ENCODE data around the gene MGLL. TPM values are rescaled to one million over a fixed set of nuclear protein-coding genes. Genes with fewer than 3 reads are reported as not detected.

Gene MGLL
- total RNA-seq, 4 donors from 2014 or later: 58.9 to 129 (median 96.3) TPM

DNA sequence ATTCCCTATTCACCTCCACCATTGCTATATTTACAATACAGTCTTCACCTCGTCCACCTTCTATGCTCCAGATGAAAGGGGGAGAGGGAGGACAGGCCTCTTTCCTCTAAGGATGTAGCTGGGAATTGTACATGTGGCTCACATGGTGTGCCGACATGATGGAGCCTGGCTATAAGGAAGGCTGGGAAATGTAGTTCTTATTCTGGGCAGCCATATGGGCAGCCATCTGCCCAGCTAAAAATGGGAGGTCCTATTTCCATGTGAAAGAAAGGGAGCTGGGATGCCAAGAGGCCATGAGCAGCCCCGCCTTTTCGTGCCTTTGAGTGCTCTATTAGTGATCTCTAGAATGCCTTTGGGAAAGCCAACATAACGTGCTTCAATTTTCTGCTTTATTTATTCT, 27.1 kb upstream of the MGLL start:
- ATAC-seq (ENCODE audit: low FRiP score) (no peak), DNase-seq (ENCODE audit: low spot score) (no peak)
- TF ChIP-seq, protein P1, sequence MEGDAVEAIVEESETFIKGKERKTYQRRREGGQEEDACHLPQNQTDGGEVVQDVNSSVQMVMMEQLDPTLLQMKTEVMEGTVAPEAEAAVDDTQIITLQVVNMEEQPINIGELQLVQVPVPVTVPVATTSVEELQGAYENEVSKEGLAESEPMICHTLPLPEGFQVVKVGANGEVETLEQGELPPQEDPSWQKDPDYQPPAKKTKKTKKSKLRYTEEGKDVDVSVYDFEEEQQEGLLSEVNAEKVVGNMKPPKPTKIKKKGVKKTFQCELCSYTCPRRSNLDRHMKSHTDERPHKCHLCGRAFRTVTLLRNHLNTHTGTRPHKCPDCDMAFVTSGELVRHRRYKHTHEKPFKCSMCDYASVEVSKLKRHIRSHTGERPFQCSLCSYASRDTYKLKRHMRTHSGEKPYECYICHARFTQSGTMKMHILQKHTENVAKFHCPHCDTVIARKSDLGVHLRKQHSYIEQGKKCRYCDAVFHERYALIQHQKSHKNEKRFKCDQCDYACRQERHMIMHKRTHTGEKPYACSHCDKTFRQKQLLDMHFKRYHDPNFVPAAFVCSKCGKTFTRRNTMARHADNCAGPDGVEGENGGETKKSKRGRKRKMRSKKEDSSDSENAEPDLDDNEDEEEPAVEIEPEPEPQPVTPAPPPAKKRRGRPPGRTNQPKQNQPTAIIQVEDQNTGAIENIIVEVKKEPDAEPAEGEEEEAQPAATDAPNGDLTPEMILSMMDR (IDR thresholded peaks at IDR 0.05): no peak

DNA sequence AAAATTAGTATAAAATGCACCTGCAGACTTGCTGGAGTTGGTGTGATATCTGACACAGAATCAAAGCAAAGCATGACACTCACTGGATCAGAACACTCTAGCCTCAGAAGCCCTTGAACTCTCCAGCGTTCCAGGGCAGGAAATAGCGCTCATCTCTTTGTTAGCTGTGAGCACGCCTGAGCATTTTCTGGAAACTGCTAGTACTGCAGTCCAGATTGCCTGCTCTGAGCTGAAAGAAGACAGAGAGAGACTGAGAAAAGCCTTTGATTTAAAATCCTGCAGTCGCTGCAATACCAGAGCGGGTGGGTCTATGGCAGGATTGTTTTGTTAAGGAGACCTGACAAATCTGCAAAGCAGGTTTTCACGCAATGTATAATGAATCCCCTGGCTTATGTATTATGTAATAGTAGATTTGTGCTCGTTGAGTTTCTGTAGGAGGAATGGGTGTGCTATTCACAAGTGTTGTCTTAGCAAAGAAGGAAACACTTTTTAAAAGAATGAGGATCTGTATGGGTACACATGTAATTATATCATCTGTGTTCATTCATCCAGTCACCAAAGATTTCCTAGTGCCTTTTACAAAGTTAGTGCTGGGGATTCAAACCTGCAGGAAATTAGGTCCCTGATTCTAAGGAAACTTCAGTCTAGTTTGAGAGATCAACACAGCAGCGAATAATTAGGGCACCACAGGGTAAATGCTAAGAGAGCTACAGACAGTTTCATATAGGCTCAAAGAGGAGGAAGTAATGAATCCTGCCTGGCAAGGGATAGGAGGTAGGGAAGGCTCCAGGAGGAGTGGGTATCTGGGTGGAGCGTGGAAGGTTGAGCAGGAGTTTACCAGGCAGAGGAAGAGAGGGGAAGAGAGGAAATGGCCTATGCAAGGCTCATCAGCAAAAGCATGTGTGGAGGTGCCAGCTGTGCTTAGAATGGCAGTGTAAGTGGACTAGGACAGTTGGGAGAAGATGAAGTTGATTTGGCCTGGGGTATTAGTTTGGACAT, 26.1 kb upstream of the MGLL start:
- no peak for DNase-seq (ENCODE audit: low spot score)
- TF ChIP-seq, protein P1 (IDR thresholded peaks at IDR 0.05): no peak
- ATAC-seq (ENCODE audit: low FRiP score): no peak

DNA sequence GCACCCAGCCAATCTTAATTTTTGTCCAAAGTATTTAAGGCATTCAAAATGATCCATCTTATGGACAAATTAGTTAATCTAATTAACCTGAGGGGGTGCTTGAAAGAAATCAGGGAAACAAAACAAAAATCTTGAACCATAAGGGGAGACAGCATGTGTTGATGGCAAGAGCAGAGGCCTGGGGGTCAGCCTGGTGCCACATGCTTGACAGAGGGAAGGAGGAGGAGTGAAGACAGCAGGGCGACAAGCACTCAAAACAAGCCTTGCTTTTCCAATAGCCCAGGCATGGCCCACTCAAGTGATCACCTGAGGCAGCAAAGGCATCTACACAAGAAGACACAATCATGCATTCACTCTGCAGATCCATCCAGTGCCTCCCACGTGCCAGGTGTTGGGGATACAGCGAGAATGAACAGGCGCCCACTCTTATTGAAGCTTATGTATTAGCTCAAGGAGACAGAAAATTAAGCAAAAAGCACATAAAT, 25.0 kb upstream of the MGLL start:
- ATAC-seq (ENCODE audit: low FRiP score): no peak
- TF ChIP-seq, protein P1 (IDR thresholded peaks at IDR 0.05): no peak
- no peak for DNase-seq (ENCODE audit: low spot score)

DNA sequence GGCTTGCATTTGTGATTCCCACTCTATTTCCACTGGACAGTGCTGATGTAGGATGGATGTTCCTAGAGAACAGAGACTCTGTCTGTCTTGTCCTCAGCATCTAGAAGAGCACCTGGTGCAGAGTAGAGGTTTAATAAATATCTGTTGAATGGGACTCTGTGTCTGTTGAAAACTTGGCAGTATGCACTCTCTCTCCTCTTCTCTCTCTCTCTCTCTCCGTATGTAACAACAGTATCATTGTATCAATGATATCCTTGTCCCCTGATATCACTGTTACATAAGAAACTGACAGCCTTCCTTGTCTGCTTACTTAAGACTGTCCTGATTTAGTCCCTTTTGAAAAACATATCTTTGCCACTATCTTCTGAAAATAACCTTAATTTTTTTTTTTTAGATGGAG, 24.3 kb upstream of the MGLL start:
- no peak for DNase-seq (ENCODE audit: low spot score)
- TF ChIP-seq, protein P1 (IDR thresholded peaks at IDR 0.05): no peak
- ATAC-seq (ENCODE audit: low FRiP score): no peak

DNA sequence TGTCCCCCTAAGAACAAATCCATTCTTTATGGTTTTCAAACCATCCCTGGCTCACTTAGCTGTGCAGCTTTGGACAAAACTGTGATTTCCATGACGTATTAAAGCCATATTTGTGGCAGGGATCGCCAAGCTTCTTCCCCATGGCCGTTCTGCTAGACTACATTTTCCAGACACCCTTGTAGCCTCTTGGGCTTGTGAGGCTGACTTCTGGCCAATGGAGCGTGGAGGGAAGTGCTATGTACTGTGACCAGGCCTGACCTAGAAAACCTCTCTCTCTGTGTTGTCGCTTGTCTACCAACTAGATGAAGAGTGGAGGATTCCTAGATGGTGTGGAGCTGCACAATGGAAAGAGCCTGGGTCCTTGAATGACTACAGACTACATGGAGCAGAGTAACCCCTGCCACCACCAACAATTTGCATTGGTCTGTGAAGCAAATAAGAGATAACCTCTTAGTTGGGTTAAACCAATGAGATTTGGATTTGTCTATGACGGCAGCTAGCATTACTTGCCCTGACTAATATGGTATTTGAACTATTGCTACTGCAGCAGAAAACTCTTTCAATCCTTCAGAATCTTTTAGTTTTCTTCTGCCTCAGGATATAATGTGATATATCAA, 22.1 kb upstream of the MGLL start:
- DNase-seq (ENCODE audit: low spot score) (no peak), ATAC-seq (ENCODE audit: low FRiP score) (no peak)

DNA sequence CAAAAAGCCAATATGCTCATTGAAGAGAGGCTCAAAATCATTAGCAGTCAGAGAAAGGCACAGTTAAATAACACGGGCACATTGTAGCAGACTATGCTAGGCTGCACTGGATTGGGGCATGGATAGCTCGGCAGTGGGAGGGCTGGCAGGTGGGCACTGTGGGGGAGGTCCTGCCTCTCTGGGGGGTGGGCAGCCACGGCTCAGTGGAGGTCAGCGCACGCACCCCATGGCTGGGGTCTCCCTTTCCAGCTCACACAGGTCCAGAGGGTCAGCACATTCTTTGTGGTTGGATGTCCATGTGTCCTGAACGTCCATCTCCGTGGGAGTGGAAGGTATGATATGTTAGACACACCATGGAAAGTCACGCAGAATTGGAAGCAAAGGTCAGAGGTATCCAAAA, 18.4 kb upstream of the MGLL start:
- TF ChIP-seq, protein P1 (IDR thresholded peaks at IDR 0.05): no peak
- no peak for DNase-seq (ENCODE audit: low spot score)

More for the DNA sequence above, 22.1 kb upstream of the MGLL start:
- TF ChIP-seq, protein P1 (IDR thresholded peaks at IDR 0.05): no peak

More for the DNA sequence above, 18.4 kb upstream of the MGLL start:
- ATAC-seq (ENCODE audit: low FRiP score): no peak
